NB4 (cell line): ENCODE results near the gene USP48.

Source experiments
- POLR2A ChIP-seq: IDR thresholded peaks from 2 replicates; pipeline ENCODE4 v1.6.1; 2011; ENCODE audit warnings: mild to moderate bottlenecking; ENCODE audit not compliant: insufficient read length; ENCODE audit errors: extremely low read depth
- TF ChIP-seq, protein P1 (sequence below): IDR thresholded peaks from one replicate; pipeline ENCODE4 v1.5.1; 2012; ENCODE audit warnings: low read depth, low read length

DNA sequence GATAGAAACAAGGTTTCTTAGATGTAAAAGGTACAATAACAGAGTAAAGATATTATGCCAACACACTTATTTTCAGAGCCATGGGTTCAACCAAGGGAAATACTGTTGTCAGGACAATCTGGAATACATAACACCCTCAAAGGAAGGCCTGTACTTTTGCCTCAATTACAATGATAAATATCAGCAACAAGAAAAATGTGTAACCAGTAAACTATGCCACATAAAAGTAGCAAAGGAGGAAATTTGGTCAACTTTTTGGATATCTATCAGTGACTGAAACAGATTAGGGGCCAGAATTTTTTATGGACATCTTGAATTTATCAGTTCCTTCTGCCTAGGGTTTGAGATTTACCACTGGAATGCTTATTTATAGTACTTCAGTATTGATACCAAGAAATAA lies 89.2 kb downstream of the USP48 start:
- TF ChIP-seq, protein P1, sequence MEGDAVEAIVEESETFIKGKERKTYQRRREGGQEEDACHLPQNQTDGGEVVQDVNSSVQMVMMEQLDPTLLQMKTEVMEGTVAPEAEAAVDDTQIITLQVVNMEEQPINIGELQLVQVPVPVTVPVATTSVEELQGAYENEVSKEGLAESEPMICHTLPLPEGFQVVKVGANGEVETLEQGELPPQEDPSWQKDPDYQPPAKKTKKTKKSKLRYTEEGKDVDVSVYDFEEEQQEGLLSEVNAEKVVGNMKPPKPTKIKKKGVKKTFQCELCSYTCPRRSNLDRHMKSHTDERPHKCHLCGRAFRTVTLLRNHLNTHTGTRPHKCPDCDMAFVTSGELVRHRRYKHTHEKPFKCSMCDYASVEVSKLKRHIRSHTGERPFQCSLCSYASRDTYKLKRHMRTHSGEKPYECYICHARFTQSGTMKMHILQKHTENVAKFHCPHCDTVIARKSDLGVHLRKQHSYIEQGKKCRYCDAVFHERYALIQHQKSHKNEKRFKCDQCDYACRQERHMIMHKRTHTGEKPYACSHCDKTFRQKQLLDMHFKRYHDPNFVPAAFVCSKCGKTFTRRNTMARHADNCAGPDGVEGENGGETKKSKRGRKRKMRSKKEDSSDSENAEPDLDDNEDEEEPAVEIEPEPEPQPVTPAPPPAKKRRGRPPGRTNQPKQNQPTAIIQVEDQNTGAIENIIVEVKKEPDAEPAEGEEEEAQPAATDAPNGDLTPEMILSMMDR = no peak
- no peak for TF ChIP-seq POLR2A
